ENCODE data around the gene DOP1A.

DNA sequence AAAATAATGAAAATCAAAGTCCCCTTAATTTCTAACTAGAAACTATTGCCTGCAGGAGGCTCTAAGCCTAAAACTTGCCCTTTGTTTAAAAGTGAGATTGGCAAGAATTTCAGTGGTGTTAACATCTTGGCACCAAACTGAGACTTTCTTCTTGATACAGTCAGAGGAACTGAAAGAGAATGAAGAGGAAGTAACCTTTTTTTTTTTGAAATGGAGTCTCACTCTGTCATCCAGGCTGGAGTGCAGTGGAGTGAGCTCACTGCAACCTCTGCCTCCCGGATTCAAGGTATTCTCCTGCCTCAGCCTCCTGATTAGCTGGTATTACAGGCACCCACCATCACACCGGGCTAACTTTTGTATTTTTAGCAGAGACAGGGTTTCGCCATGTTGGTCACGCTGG lies 3.6 kb downstream of the DOP1A start:
- TF ChIP-seq POLR2A (IDR thresholded peaks at IDR 0.05; ENCODE audit: low read depth, low read length) (no peak), POLR2AphosphoS5 (IDR thresholded peaks at IDR 0.05; ENCODE audit: low read depth, low read length) (no peak), SPI1 (IDR thresholded peaks at IDR 0.05; ENCODE audit: low read depth, low read length) (peak; percentile 97), PAX5 (IDR thresholded peaks at IDR 0.05; ENCODE audit: insufficient read depth, low read length, severe bottlenecking) (no peak), TAF1 (IDR thresholded peaks at IDR 0.05; ENCODE audit: low read depth, low read length) (no peak), POU2F2 (IDR thresholded peaks at IDR 0.05; ENCODE audit: low read depth, low read length) (no peak)
